ENCODE data around the gene PDK2.

GRCh38 chr17:50097926-50098325, 2.8 kb downstream of the PDK2 start:
- TF ChIP-seq POLR2AphosphoS5 (IDR thresholded peaks at IDR 0.05) (no peak), POLR2A (IDR thresholded peaks at IDR 0.05) (no peak)
